HepG2 (cell line): ENCODE results near the gene DNAAF1. TPM values are rescaled to one million over a fixed set of nuclear protein-coding genes. Genes with fewer than 3 reads are reported as not detected.

Experiments used
- ARNTL ChIP-seq: sonication (generic); formaldehyde crosslinking; IDR thresholded peaks from 2 replicates; pipeline ENCODE4 v1.4.0; 2020; ENCODE audit warnings: mild to moderate bottlenecking, missing genetic modification reagents
- CAMTA2 ChIP-seq: sonication (generic); formaldehyde crosslinking; IDR thresholded peaks from 2 replicates; pipeline ENCODE4 v1.4.0; 2020; ENCODE audit warnings: mild to moderate bottlenecking, missing genetic modification reagents, borderline replicate concordance
- GTF3A ChIP-seq: sonication (generic); formaldehyde crosslinking; conservative IDR thresholded peaks from 2 replicates; pipeline ENCODE4 v1.4.0; 2020; ENCODE audit warnings: mild to moderate bottlenecking, missing genetic modification reagents
- HMG20A ChIP-seq: IDR thresholded peaks from 2 replicates; pipeline ENCODE4 v1.6.1; 2016; ENCODE audit warnings: borderline replicate concordance
- HNRNPH1 ChIP-seq: fragments of 200-400 bp; formaldehyde crosslinking; optimal IDR thresholded peaks from 2 replicates; pipeline ENCODE3; 2017; ENCODE audit warnings: mild to moderate bottlenecking, low read depth, low read length
- MAFG ChIP-seq: sonication (generic); formaldehyde crosslinking; IDR thresholded peaks from 2 replicates; pipeline ENCODE4 v1.5.1; 2020; ENCODE audit warnings: mild to moderate bottlenecking, missing genetic modification reagents
- MED13 ChIP-seq: sonication (generic); formaldehyde crosslinking; IDR thresholded peaks from 2 replicates; pipeline ENCODE4 v1.5.0; 2020; ENCODE audit warnings: missing genetic modification reagents
- MEF2D ChIP-seq: sonication (generic); formaldehyde crosslinking; IDR thresholded peaks from 2 replicates; pipeline ENCODE4 v1.5.1; 2020; ENCODE audit warnings: mild to moderate bottlenecking, missing genetic modification reagents
- PHF20 ChIP-seq: sonication (generic); formaldehyde crosslinking; IDR thresholded peaks from 2 replicates; pipeline ENCODE4 v1.5.0; 2020; ENCODE audit warnings: mild to moderate bottlenecking, missing genetic modification reagents
- TAF1 ChIP-seq: sonication (generic); formaldehyde crosslinking; IDR thresholded peaks from 2 replicates; pipeline ENCODE4 v1.4.0; 2020; ENCODE audit warnings: missing genetic modification reagents
- YEATS2 ChIP-seq: sonication (generic); formaldehyde crosslinking; IDR thresholded peaks from 2 replicates; pipeline ENCODE4 v1.4.0; 2020; ENCODE audit warnings: missing genetic modification reagents, borderline replicate concordance
- ZNF7 ChIP-seq: IDR thresholded peaks from 2 replicates; pipeline ENCODE4 v1.6.1; 2016; ENCODE audit warnings: missing biosample characterization, missing genetic modification reagents
- ZNF768 ChIP-seq: sonication (generic); formaldehyde crosslinking; IDR thresholded peaks from 2 replicates; pipeline ENCODE4 v1.4.0; 2020; ENCODE audit warnings: missing genetic modification reagents
- ZNF780A ChIP-seq: sonication (generic); formaldehyde crosslinking; IDR thresholded peaks from 2 replicates; pipeline ENCODE4 v1.8.0; 2022; ENCODE audit warnings: mild to moderate bottlenecking, missing genetic modification reagents, moderate library complexity
- polyA plus RNA-seq, 8 experiments: library from polyadenylated mRNA; depleted of rRNA in 3 of 8; stranded (reverse) in 7 of 8; unstranded in 1 of 8; fragments of >200 nt; fragmentation: Illumina TruSeq in 4 of 8; extraction: Trizol in 4 of 8; gene quantifications; 2 replicates each; pipeline versions ENCODE4 v1.2.1 to v1.2.3, GENCODE V29; 2011 to 2016; ENCODE audit warnings: low read depth in 4 of 8, missing spikeins in 1 of 8, mixed read lengths in 1 of 8; ENCODE audit not compliant: insufficient read depth in 1 of 8
- total RNA-seq, 5 experiments: library from RNA; depleted of rRNA; stranded (reverse); fragments of >200 nt; fragmentation: Illumina TruSeq; extraction: Trizol; gene quantifications; 2 replicates each; pipeline ENCODE4 v1.2.3, GENCODE V29; 2016; ENCODE audit warnings: low read depth in 1 of 5
- TF ChIP-seq, protein P1 (sequence below): sonication (generic); formaldehyde crosslinking; IDR thresholded peaks from 2 replicates; pipeline ENCODE4 v1.4.0; 2020; ENCODE audit warnings: missing genetic modification reagents, borderline replicate concordance
- TF ChIP-seq, protein P2 (sequence below), 2 experiments: sonication (generic) in 1 of 2; formaldehyde crosslinking in 1 of 2; IDR thresholded peaks; 2 replicates each; pipeline versions ENCODE4 v1.5.1 to v1.6.1; 2011 to 2020; ENCODE audit warnings: borderline replicate concordance in 1 of 2, low read depth in 1 of 2, low read length in 1 of 2, mild to moderate bottlenecking in 1 of 2, missing genetic modification reagents in 1 of 2, moderate library complexity in 1 of 2
- TF ChIP-seq, protein P3 (sequence below): fragments of 450-650 bp; IDR thresholded peaks from 2 replicates; pipeline ENCODE4 v1.6.1; 2017; ENCODE audit warnings: mild to moderate bottlenecking
- TF ChIP-seq, protein P4 (sequence below): IDR thresholded peaks from 2 replicates; pipeline ENCODE4 v1.6.1; 2016; ENCODE audit warnings: control low read depth

The DNAAF1 gene
- total and polyA plus RNA-seq, 2 of the 13 experiments (the other 11 are each of a cell fraction or from before 2014, with no cell fraction given) = 0.04 TPM; not detected in 1

DNA sequence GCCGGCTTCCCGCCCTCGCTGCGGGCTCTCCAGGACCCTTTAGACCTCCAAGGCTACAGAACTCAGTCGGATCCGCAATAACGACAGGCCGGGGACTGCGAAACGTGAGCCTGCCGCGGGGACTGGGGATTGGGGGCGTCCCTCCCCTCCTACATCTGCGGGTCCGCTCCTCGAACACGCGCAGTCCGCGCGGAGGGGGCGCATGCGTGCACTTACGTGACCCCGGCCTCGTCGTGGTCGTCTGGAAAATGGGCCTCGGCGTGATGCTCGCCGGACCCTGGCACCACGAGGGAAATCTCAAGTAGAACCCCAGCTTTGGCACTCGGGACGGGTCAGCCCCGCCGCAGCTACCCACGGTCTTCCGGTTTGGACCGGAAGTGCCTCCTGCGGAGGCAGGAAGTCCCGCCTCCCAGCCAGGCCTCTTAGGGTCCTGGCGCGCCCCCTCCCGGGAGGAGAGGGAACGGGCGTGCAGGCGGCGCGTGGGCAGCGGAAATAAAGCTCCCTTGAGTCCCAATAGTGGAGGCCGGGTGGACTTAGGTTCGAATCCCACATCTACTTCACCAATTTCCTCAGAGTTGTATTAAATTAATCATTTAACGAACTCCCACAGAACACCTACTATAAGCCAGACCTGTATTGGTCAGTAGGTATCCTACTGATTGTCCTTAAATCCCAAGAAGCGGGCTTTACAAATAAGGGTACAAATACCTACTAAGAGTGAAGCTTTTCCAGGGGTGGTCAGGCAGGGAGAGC, 41.8 kb downstream of the DNAAF1 start, which contains the start of gene TAF1C (continued):
- TF ChIP-seq, protein P1, sequence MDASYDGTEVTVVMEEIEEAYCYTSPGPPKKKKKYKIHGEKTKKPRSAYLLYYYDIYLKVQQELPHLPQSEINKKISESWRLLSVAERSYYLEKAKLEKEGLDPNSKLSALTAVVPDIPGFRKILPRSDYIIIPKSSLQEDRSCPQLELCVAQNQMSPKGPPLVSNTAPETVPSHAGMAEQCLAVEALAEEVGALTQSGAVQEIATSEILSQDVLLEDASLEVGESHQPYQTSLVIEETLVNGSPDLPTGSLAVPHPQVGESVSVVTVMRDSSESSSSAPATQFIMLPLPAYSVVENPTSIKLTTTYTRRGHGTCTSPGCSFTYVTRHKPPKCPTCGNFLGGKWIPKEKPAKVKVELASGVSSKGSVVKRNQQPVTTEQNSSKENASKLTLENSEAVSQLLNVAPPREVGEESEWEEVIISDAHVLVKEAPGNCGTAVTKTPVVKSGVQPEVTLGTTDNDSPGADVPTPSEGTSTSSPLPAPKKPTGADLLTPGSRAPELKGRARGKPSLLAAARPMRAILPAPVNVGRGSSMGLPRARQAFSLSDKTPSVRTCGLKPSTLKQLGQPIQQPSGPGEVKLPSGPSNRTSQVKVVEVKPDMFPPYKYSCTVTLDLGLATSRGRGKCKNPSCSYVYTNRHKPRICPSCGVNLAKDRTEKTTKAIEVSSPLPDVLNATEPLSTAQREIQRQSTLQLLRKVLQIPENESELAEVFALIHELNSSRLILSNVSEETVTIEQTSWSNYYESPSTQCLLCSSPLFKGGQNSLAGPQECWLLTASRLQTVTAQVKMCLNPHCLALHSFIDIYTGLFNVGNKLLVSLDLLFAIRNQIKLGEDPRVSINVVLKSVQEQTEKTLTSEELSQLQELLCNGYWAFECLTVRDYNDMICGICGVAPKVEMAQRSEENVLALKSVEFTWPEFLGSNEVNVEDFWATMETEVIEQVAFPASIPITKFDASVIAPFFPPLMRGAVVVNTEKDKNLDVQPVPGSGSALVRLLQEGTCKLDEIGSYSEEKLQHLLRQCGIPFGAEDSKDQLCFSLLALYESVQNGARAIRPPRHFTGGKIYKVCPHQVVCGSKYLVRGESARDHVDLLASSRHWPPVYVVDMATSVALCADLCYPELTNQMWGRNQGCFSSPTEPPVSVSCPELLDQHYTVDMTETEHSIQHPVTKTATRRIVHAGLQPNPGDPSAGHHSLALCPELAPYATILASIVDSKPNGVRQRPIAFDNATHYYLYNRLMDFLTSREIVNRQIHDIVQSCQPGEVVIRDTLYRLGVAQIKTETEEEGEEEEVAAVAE = peak; percentile 54; the same call in 1 of the 2 replicates
- no peak for TF ChIP-seq MAFG (CRISPR knock-in tag)
- TF ChIP-seq ZNF7 (CRISPR knock-in tag) = no peak; the same call in 1 of the 2 replicates
- TF ChIP-seq HMG20A = peak; percentile 10; the same call in 1 of the 2 replicates
- TF ChIP-seq, protein P2, sequence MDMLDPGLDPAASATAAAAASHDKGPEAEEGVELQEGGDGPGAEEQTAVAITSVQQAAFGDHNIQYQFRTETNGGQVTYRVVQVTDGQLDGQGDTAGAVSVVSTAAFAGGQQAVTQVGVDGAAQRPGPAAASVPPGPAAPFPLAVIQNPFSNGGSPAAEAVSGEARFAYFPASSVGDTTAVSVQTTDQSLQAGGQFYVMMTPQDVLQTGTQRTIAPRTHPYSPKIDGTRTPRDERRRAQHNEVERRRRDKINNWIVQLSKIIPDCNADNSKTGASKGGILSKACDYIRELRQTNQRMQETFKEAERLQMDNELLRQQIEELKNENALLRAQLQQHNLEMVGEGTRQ (IDR thresholded peaks at IDR 0.05; ENCODE audit: low read depth, low read length) = no peak
- TF ChIP-seq, protein P2 (CRISPR knock-in tag; IDR thresholded peaks at IDR 0.05; ENCODE audit: borderline replicate concordance) = 0 out of 2 replicates have a peak, but pooled peaks have one; percentile 37
- peak; percentile 68; the same call in 1 of the 2 replicates for TF ChIP-seq CAMTA2 (CRISPR knock-in tag)
- peak; percentile 82 for TF ChIP-seq ZNF768 (CRISPR knock-in tag)
- peak; percentile 99 for TF ChIP-seq YEATS2 (CRISPR knock-in tag)
- TF ChIP-seq ARNTL (CRISPR knock-in tag) = no peak; the same call in 1 of the 2 replicates
- TF ChIP-seq, protein P3, sequence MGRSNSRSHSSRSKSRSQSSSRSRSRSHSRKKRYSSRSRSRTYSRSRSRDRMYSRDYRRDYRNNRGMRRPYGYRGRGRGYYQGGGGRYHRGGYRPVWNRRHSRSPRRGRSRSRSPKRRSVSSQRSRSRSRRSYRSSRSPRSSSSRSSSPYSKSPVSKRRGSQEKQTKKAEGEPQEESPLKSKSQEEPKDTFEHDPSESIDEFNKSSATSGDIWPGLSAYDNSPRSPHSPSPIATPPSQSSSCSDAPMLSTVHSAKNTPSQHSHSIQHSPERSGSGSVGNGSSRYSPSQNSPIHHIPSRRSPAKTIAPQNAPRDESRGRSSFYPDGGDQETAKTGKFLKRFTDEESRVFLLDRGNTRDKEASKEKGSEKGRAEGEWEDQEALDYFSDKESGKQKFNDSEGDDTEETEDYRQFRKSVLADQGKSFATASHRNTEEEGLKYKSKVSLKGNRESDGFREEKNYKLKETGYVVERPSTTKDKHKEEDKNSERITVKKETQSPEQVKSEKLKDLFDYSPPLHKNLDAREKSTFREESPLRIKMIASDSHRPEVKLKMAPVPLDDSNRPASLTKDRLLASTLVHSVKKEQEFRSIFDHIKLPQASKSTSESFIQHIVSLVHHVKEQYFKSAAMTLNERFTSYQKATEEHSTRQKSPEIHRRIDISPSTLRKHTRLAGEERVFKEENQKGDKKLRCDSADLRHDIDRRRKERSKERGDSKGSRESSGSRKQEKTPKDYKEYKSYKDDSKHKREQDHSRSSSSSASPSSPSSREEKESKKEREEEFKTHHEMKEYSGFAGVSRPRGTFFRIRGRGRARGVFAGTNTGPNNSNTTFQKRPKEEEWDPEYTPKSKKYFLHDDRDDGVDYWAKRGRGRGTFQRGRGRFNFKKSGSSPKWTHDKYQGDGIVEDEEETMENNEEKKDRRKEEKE = no peak
- TF ChIP-seq PHF20 = peak; percentile 96
- TF ChIP-seq MED13 (CRISPR knock-in tag) = 0 out of 2 replicates have a peak, but pooled peaks have one; percentile 86
- peak; percentile 85 for TF ChIP-seq TAF1 (CRISPR knock-in tag)
- TF ChIP-seq HNRNPH1 = no peak
- TF ChIP-seq, protein P4, sequence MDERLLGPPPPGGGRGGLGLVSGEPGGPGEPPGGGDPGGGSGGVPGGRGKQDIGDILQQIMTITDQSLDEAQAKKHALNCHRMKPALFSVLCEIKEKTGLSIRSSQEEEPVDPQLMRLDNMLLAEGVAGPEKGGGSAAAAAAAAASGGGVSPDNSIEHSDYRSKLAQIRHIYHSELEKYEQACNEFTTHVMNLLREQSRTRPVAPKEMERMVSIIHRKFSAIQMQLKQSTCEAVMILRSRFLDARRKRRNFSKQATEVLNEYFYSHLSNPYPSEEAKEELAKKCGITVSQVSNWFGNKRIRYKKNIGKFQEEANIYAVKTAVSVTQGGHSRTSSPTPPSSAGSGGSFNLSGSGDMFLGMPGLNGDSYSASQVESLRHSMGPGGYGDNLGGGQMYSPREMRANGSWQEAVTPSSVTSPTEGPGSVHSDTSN = no peak
- no peak for TF ChIP-seq ZNF780A (CRISPR knock-in tag)
- TF ChIP-seq GTF3A = 0 out of 2 replicates have a peak, but pooled peaks have one; percentile 65
- TF ChIP-seq MEF2D (CRISPR knock-in tag) = peak; percentile 26; the same call in 1 of the 2 replicates
